Stimulated activated CD8-positive, alpha-beta memory T cell treated with anti-CD3 and anti-CD28 coated beads, Interleukin-4, amount 100 ng/mL, for 24 hours (primary cell): ENCODE data around the gene GOLGB1.
"Not testable (repeated sequence)": the region's sequence is repeated elsewhere in the genome, so short reads cannot be mapped to it uniquely, and the experiment has no call there.

Experiments used
- DNase-seq: peaks from one replicate; pipeline ENCODE4 v3.0.0-alpha.2; 2020; ENCODE audit warnings: low read depth

Gene GOLGB1

GRCh38 chr3:121749276-121750086, at the start of gene GOLGB1:
Gene GOLGB1 (minus strand): TSS chr3:121749741. CDS start chr3:121730971, 18,770 bp downstream.
- peak; percentile 89 for DNase-seq

- no peak for DNase-seq
Measured at GRCh38 chr3:121796970-121797369, 47.4 kb upstream of the GOLGB1 start.

- no peak for DNase-seq
Measured at GRCh38 chr3:121794264-121794983, 44.9 kb upstream of the GOLGB1 start.

- no peak for DNase-seq
Measured at GRCh38 chr3:121793078-121793477, 43.5 kb upstream of the GOLGB1 start.

GRCh38 chr3:121786485-121786884, 36.9 kb upstream of the GOLGB1 start:
- no peak for DNase-seq

GRCh38 chr3:121782784-121783183, 33.2 kb upstream of the GOLGB1 start:
- not testable (repeated sequence) for DNase-seq

GRCh38 chr3:121781611-121782010, 32.1 kb upstream of the GOLGB1 start:
- DNase-seq: no peak

- DNase-seq: not testable (repeated sequence)
Measured at GRCh38 chr3:121775095-121775494, 25.6 kb upstream of the GOLGB1 start.

- DNase-seq: no peak
Measured at GRCh38 chr3:121769246-121769645, 19.7 kb upstream of the GOLGB1 start.

- DNase-seq: no peak
Measured at GRCh38 chr3:121768452-121768851, 18.9 kb upstream of the GOLGB1 start.

GRCh38 chr3:121759541-121760202, 10.1 kb upstream of the GOLGB1 start:
- DNase-seq: no peak

GRCh38 chr3:121758727-121759450, 9.3 kb upstream of the GOLGB1 start:
- DNase-seq: no peak

- no peak for DNase-seq
Measured at GRCh38 chr3:121757812-121758545, 8.4 kb upstream of the GOLGB1 start.

- no peak for DNase-seq
Measured at GRCh38 chr3:121757087-121757811, 7.7 kb upstream of the GOLGB1 start.

- no peak for DNase-seq
Measured at GRCh38 chr3:121752772-121753171, 3.2 kb upstream of the GOLGB1 start.

GRCh38 chr3:121752261-121752660, 2.7 kb upstream of the GOLGB1 start:
- DNase-seq: no peak

- DNase-seq: no peak
Measured at GRCh38 chr3:121750087-121750415, 510 bp upstream of the GOLGB1 start.

- DNase-seq: no peak
Measured at GRCh38 chr3:121748680-121749275, 763 bp downstream of the GOLGB1 start.

- no peak for DNase-seq
Measured at GRCh38 chr3:121747976-121748375, 1.6 kb downstream of the GOLGB1 start.

- DNase-seq: not testable (repeated sequence)
Measured at GRCh38 chr3:121743106-121743505, 6.4 kb downstream of the GOLGB1 start.
